Stimulated activated CD4-positive, alpha-beta T cell treated with anti-CD3 and anti-CD28 coated beads, Interleukin-12 subunit alpha, Interleukin-12 subunit beta, amount 100 ng/mL, for 48 hours (primary cell): ENCODE data around the gene WNT4.

Experiments
- DNase-seq, 3 donors: peaks; one replicate each; pipeline ENCODE4 v3.0.0-alpha.2; 2020; ENCODE audit warnings: low read depth in 2 of 3, low spot score in 1 of 3

Gene WNT4

DNA sequence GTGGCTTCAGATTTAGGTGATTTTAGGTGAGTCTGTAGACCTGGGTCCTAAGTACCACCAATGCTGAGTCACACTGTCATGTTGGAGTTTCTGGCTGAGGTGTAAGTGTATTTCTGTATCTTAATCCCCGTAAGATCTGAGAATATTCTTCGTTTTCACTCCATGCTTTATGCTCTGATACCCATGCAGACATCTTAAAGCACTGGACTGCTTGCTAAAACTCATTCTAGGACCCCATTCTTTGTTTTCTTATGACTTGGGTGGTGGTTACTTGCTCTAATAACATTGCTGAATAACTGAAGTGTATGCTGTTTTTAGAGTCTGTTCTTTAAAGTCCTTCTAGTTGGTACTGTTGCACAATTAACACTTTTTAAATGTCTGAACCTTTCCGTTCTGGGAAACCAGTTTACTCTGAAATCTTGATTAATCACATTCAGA is 53.7 kb downstream of the WNT4 start:
- peak in 1 of 3 donors; percentile 8 for DNase-seq

- DNase-seq, result no peak
These were observed 54.6 kb downstream of the WNT4 start for GRCh38 chr1:22088331-22088730.

GRCh38 chr1:22080191-22080590 is 62.7 kb downstream of the WNT4 start:
- DNase-seq, result no peak

GRCh38 chr1:22078133-22078532 is 64.8 kb downstream of the WNT4 start:
- DNase-seq, result no peak

GRCh38 chr1:22077728-22078127 is 65.2 kb downstream of the WNT4 start:
- no peak for DNase-seq

GRCh38 chr1:22076346-22076745 is 66.6 kb downstream of the WNT4 start:
- no peak for DNase-seq

- DNase-seq, result no peak
These were observed 67.2 kb downstream of the WNT4 start for GRCh38 chr1:22075718-22076117.

- no peak for DNase-seq
These were observed 68.1 kb downstream of the WNT4 start for GRCh38 chr1:22074803-22075202.

DNA sequence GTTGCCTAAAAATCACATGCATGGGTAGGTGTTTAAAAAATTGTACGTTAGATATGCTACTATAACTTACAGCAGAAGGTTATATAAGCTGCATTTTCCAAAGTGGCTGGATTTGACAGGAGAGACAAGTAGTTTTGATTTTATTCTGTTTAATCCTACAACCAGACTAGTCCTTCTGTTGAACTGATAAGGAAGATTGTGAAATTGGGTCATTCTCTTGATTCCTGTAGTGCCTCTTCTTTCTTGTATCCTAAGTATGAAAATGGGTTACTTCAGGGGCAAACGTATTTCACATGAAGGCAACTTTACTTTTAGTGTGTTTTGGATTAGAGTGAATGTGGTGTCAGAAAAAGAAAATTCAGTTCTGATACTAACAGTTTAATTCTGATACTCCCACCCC is 71.4 kb downstream of the WNT4 start:
- no peak for DNase-seq
